Activated effector memory CD4-positive, alpha-beta T cell treated with anti-CD3 and anti-CD28 coated beads, Interleukin-2, amount 50 U/mL, for 16 hours (primary cell): Measurements from ENCODE around the gene ABITRAM.
"Not testable (repeated sequence)": the region's sequence is repeated elsewhere in the genome, so short reads cannot be mapped to it uniquely, and the experiment has no call there.

Source experiments
- DNase-seq: peaks from one replicate; pipeline ENCODE4 v3.0.0-alpha.2; 2020

The ABITRAM gene

GRCh38 chr9:108934323-108934893 lies at the start of gene ABITRAM:
TSS of gene ABITRAM (plus strand) at chr9:108934400. CDS start at chr9:108934487, 87 bp downstream.
- peak; percentile 93 for DNase-seq

- DNase-seq: no peak
Measured at GRCh38 chr9:108884701-108885100, 49.5 kb upstream of the ABITRAM start.

- no peak for DNase-seq
Measured at GRCh38 chr9:108885643-108886348, 48.4 kb upstream of the ABITRAM start.

GRCh38 chr9:108886594-108887271 lies 47.5 kb upstream of the ABITRAM start:
- not testable (repeated sequence) for DNase-seq

- DNase-seq: no peak
Measured at GRCh38 chr9:108889649-108890067, 44.5 kb upstream of the ABITRAM start.

- no peak for DNase-seq
Measured at GRCh38 chr9:108894225-108894997, 39.8 kb upstream of the ABITRAM start.

- no peak for DNase-seq
Measured at GRCh38 chr9:108897324-108898096, 36.7 kb upstream of the ABITRAM start.

- not testable (repeated sequence) for DNase-seq
Measured at GRCh38 chr9:108899023-108899695, 35.0 kb upstream of the ABITRAM start.

- DNase-seq: no peak
Measured at GRCh38 chr9:108900176-108900575, 34.0 kb upstream of the ABITRAM start.

GRCh38 chr9:108903420-108904103 lies 30.6 kb upstream of the ABITRAM start:
- no peak for DNase-seq

GRCh38 chr9:108904161-108904560 lies 30.0 kb upstream of the ABITRAM start:
- no peak for DNase-seq

GRCh38 chr9:108905494-108905893 lies 28.7 kb upstream of the ABITRAM start:
- DNase-seq: no peak

GRCh38 chr9:108910402-108910801 lies 23.8 kb upstream of the ABITRAM start:
- no peak for DNase-seq

GRCh38 chr9:108910914-108911313 lies 23.3 kb upstream of the ABITRAM start:
- DNase-seq: no peak

- DNase-seq: no peak
Measured at GRCh38 chr9:108911820-108912219, 22.4 kb upstream of the ABITRAM start.

- DNase-seq: no peak
Measured at GRCh38 chr9:108913391-108913790, 20.8 kb upstream of the ABITRAM start.

- no peak for DNase-seq
Measured at GRCh38 chr9:108919517-108919916, 14.7 kb upstream of the ABITRAM start.

GRCh38 chr9:108920401-108920800 lies 13.8 kb upstream of the ABITRAM start:
- DNase-seq: not testable (repeated sequence)

- DNase-seq: no peak
Measured at GRCh38 chr9:108921200-108921599, 13.0 kb upstream of the ABITRAM start.

- no peak for DNase-seq
Measured at GRCh38 chr9:108924466-108924865, 9.7 kb upstream of the ABITRAM start.

- DNase-seq: no peak
Measured at GRCh38 chr9:108928386-108928785, 5.8 kb upstream of the ABITRAM start.
